ENCODE data around the gene CYB5R4.
"Not testable (repeated sequence)": the region's sequence is repeated elsewhere in the genome, so short reads cannot be mapped to it uniquely, and the experiment has no call there.

The CYB5R4 gene

GRCh38 chr6:83914953-83915352 is 55.5 kb downstream of the CYB5R4 start:
- no peak for FAIRE-seq

GRCh38 chr6:83917001-83917400 is 57.5 kb downstream of the CYB5R4 start:
- no peak for FAIRE-seq

GRCh38 chr6:83920017-83920416 is 60.5 kb downstream of the CYB5R4 start:
- no peak for FAIRE-seq

GRCh38 chr6:83921315-83921714 is 61.8 kb downstream of the CYB5R4 start:
- FAIRE-seq: no peak

GRCh38 chr6:83927470-83927869 is 68.0 kb downstream of the CYB5R4 start:
- no peak for FAIRE-seq

GRCh38 chr6:83928286-83928685 is 68.8 kb downstream of the CYB5R4 start:
- FAIRE-seq: no peak

- not testable (repeated sequence) for FAIRE-seq
Observed at GRCh38 chr6:83946201-83946833, 86.8 kb downstream of the CYB5R4 start.

GRCh38 chr6:83947983-83948382 is 88.5 kb downstream of the CYB5R4 start:
- FAIRE-seq: not testable (repeated sequence)

- no peak for FAIRE-seq
Observed at GRCh38 chr6:83948851-83949250, 89.4 kb downstream of the CYB5R4 start.

- FAIRE-seq: not testable (repeated sequence)
Observed at GRCh38 chr6:83951423-83951822, 91.9 kb downstream of the CYB5R4 start.

- FAIRE-seq: no peak
Observed at GRCh38 chr6:83952830-83953229, 93.3 kb downstream of the CYB5R4 start.

- FAIRE-seq: no peak
Observed at GRCh38 chr6:83954371-83954770, 94.9 kb downstream of the CYB5R4 start.

GRCh38 chr6:83958241-83958685 is 98.8 kb downstream of the CYB5R4 start:
- FAIRE-seq: no peak

GRCh38 chr6:83960664-83961063 is 101.2 kb downstream of the CYB5R4 start:
- FAIRE-seq: no peak

- no peak for FAIRE-seq
Observed at GRCh38 chr6:83962582-83962981, 103.1 kb downstream of the CYB5R4 start.

GRCh38 chr6:83966539-83966938 is 107.0 kb downstream of the CYB5R4 start:
- FAIRE-seq: no peak

- peak; percentile 78 for FAIRE-seq
Observed at GRCh38 chr6:83970582-83970981, 111.1 kb downstream of the CYB5R4 start.

- FAIRE-seq: no peak
Observed at GRCh38 chr6:83974409-83975050, 115.0 kb downstream of the CYB5R4 start.

- no peak for FAIRE-seq
Observed at GRCh38 chr6:83976037-83976755, 116.7 kb downstream of the CYB5R4 start.

- FAIRE-seq: no peak
Observed at GRCh38 chr6:83976871-83977270, 117.4 kb downstream of the CYB5R4 start.

GRCh38 chr6:83978324-83978734 is 118.8 kb downstream of the CYB5R4 start:
- FAIRE-seq: no peak

GRCh38 chr6:83978997-83979396 is 119.5 kb downstream of the CYB5R4 start:
- FAIRE-seq: no peak

GRCh38 chr6:83984411-83984810 is 124.9 kb downstream of the CYB5R4 start:
- no peak for FAIRE-seq

GRCh38 chr6:83985308-83985713 is 125.8 kb downstream of the CYB5R4 start:
- FAIRE-seq: no peak
